Liver (tissue), 9 donors: Measurements from ENCODE around the gene PPM1J. TPM values are rescaled to one million over a fixed set of nuclear protein-coding genes. Genes with fewer than 3 reads are reported as not detected.

Experiments used
- DNase-seq: peaks from one replicate; pipeline ENCODE4 v3.0.0-alpha.2; 2017; ENCODE audit warnings: low spot score
- H3K27ac ChIP-seq, 2 donors: one replicate each; pipeline ENCODE4 v1.7.0; 2013; ENCODE audit warnings: inconsistent platforms in 2 of 2, low read length in 2 of 2, control low read depth in 1 of 2, low read depth in 1 of 2, mild to moderate bottlenecking in 1 of 2
- H3K27me3 ChIP-seq, 4 donors: one replicate each; pipeline versions ENCODE4 v1.6.1 to v1.7.0; 2013; ENCODE audit warnings: low read length in 3 of 4, inconsistent platforms in 1 of 4, mild to moderate bottlenecking in 1 of 4, moderate library complexity in 1 of 4; ENCODE audit not compliant: control insufficient read depth in 4 of 4, insufficient read depth in 4 of 4
- H3K36me3 ChIP-seq, 4 donors: one replicate each; pipeline versions ENCODE4 v1.6.1 to v1.7.0; 2013; ENCODE audit warnings: low read length in 3 of 4, mild to moderate bottlenecking in 3 of 4, low read depth in 1 of 4, moderate library complexity in 1 of 4; ENCODE audit not compliant: control insufficient read depth in 4 of 4, insufficient read depth in 3 of 4
- H3K4me1 ChIP-seq, 4 donors: one replicate each; pipeline versions ENCODE4 v1.6.1 to v1.7.0; 2013; ENCODE audit warnings: low read length in 3 of 4, mild to moderate bottlenecking in 3 of 4, moderate library complexity in 1 of 4; ENCODE audit not compliant: control insufficient read depth in 4 of 4, insufficient read depth in 4 of 4
- H3K4me3 ChIP-seq, 3 donors: one replicate each; pipeline versions ENCODE4 v1.6.1 to v1.7.0; 2013; ENCODE audit warnings: low read length in 3 of 3, control low read depth in 1 of 3, low read depth in 1 of 3, mild to moderate bottlenecking in 1 of 3
- H3K9ac ChIP-seq, 2 donors: one replicate each; pipeline ENCODE4 v1.7.0; 2013; ENCODE audit warnings: low read length in 2 of 2, mild to moderate bottlenecking in 2 of 2, moderate library complexity in 2 of 2, control low read depth in 1 of 2, low read depth in 1 of 2
- H3K9me3 ChIP-seq, 4 donors: one replicate each; pipeline versions ENCODE4 v1.6.1 to v1.7.0; 2013; ENCODE audit warnings: low read length in 3 of 4; ENCODE audit not compliant: control insufficient read depth in 4 of 4
- EGR1 ChIP-seq, 2 donors: IDR thresholded peaks; 2 replicates each; pipeline ENCODE4 v1.6.1; 2016 to 2018; ENCODE audit warnings: antibody characterized with exemption in 2 of 2, low read depth in 2 of 2
- FOXA1 ChIP-seq: IDR thresholded peaks from 2 replicates; pipeline ENCODE4 v1.6.1; 2016; ENCODE audit warnings: antibody characterized with exemption
- FOXA2 ChIP-seq: IDR thresholded peaks from 2 replicates; pipeline ENCODE4 v1.6.1; 2016; ENCODE audit warnings: antibody characterized with exemption
- GABPA ChIP-seq, 2 donors: IDR thresholded peaks in 1 of 2; conservative IDR thresholded peaks in 1 of 2; 2 replicates each; pipeline ENCODE4 v1.6.1; 2016; ENCODE audit warnings: antibody characterized with exemption in 2 of 2, mild to moderate bottlenecking in 1 of 2, moderate library complexity in 1 of 2
- HNF4A ChIP-seq, 2 donors: conservative IDR thresholded peaks; 2 replicates each; pipeline ENCODE4 v1.6.1; 2016; ENCODE audit warnings: antibody characterized with exemption in 2 of 2, mild to moderate bottlenecking in 2 of 2
- HNF4G ChIP-seq: IDR thresholded peaks from 2 replicates; pipeline ENCODE4 v1.6.1; 2016; ENCODE audit warnings: antibody characterized with exemption
- JUND ChIP-seq, 2 donors: IDR thresholded peaks; 2 replicates each; pipeline ENCODE4 v1.6.1; 2016; ENCODE audit warnings: antibody characterized with exemption in 2 of 2
- NR2F2 ChIP-seq: IDR thresholded peaks from 2 replicates; pipeline ENCODE4 v1.6.1; 2016; ENCODE audit warnings: antibody characterized with exemption
- RAD21 ChIP-seq, 2 donors: IDR thresholded peaks; 2 replicates each; pipeline ENCODE4 v1.6.1; 2016; ENCODE audit warnings: antibody characterized with exemption in 2 of 2, mild to moderate bottlenecking in 2 of 2
- RXRA ChIP-seq, 2 donors: IDR thresholded peaks; 2 replicates each; pipeline ENCODE4 v1.6.1; 2017 to 2018; ENCODE audit warnings: antibody characterized with exemption in 2 of 2, mild to moderate bottlenecking in 1 of 2
- SP1 ChIP-seq: IDR thresholded peaks from 2 replicates; pipeline ENCODE4 v1.6.1; 2018; ENCODE audit warnings: antibody characterized with exemption, mild to moderate bottlenecking
- TAF1 ChIP-seq: conservative IDR thresholded peaks from 2 replicates; pipeline ENCODE4 v1.6.1; 2016; ENCODE audit warnings: antibody characterized with exemption, mild to moderate bottlenecking
- YY1 ChIP-seq: IDR thresholded peaks from 2 replicates; pipeline ENCODE4 v1.6.1; 2016; ENCODE audit warnings: antibody characterized with exemption, mild to moderate bottlenecking
- WGBS: extraction: QIAGEN DNeasy Blood & Tissue Kit; methylation state at CpG from one replicate; pipeline ENCODE4 v1.1.7; 2013; 5-methylcytosine and 5-hydroxymethylcytosine counted together
- polyA plus RNA-seq, 2 donors: library from polyadenylated mRNA; stranded (reverse) in 1 of 2; unstranded in 1 of 2; fragments of 200-250 nt in 1 of 2; fragments of >200 nt in 1 of 2; fragmentation: Nextera tagmentation in 1 of 2; extraction: Ambion mirVana in 1 of 2; gene quantifications; one replicate each; pipeline versions ENCODE4 v1.2.1 to v1.2.3, GENCODE V29; 2013 to 2015
- total RNA-seq, 2 donors: library from RNA; depleted of rRNA; stranded (reverse); fragments of >200 nt; gene quantifications; one replicate each; pipeline ENCODE4 v1.2.3, GENCODE V29; 2014
- TF ChIP-seq, protein P1 (sequence below): IDR thresholded peaks from 2 replicates; pipeline ENCODE4 v1.6.1; 2016; ENCODE audit warnings: antibody characterized with exemption, mild to moderate bottlenecking
- TF ChIP-seq, protein P2 (sequence below): IDR thresholded peaks from 2 replicates; pipeline ENCODE4 v1.6.1; 2016; ENCODE audit warnings: antibody characterized with exemption
- TF ChIP-seq, protein P3 (sequence below): IDR thresholded peaks from 2 replicates; pipeline ENCODE4 v1.6.1; 2016; ENCODE audit warnings: antibody characterized with exemption
- TF ChIP-seq, protein P4 (sequence below): IDR thresholded peaks from 2 replicates; pipeline ENCODE4 v1.6.1; 2016; ENCODE audit warnings: antibody characterized with exemption
- TF ChIP-seq, protein P5 (sequence below): fragments of 150-350 bp; IDR thresholded peaks from 2 replicates; pipeline ENCODE4 v1.5.1; 2017; ENCODE audit warnings: improper control_type of control experiment, low read depth, low read length; ENCODE audit not compliant: missing input control
- donor health status: healthy.
- donor health status: healthy.
- donor health status: healthy.
- donor health status: healthy.
- donor health status: healthy.

Gene PPM1J
- total and polyA plus RNA-seq, 4 donors = 0.08 to 0.17 TPM; not detected in 2

DNA sequence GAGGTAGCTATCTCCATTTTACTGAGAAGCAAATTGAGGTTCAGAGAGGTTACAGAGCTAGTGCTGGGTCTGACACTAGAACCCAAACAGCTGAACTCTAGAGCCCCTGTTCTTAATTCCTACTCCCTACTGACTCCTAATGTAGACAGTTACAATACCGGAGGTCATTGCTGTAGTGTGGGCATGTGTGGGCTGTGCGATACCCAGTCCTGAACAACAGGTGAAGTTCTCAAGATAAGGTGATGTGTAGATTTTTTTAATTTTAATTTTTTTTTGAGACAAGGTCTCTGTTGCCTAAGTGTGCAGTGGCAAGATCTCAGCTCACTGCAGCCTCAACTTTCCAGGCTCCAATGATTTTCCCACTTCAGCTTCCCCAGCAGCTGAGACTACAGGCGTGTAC lies 6.6 kb downstream of the PPM1J start:
- Histone ChIP-seq H3K9ac (no peak overlapping the region), H3K9me3 (no peaks in the 10 kb centered on the region), H3K4me3 (no peak overlapping the region), H3K27me3 (no peaks in the 10 kb centered on the region), H3K27ac (no peak overlapping the region), H3K36me3 (no peaks in the 10 kb centered on the region), H3K4me1 (peaks cover 6 to 33% (median 22%) of the 10 kb centered on the region in 4 donors)
- TF ChIP-seq SP1 (no peak), GABPA (IDR thresholded peaks at IDR 0.05 in 1 of 2, conservative IDR thresholded peaks at IDR 0.05 in 1 of 2) (no peak), FOXA1 (no peak), HNF4G (no peak), TAF1 (no peak), FOXA2 (no peak), RAD21 (IDR thresholded peaks at IDR 0.05) (no peak), YY1 (no peak), NR2F2 (no peak), EGR1 (IDR thresholded peaks at IDR 0.05; ENCODE audit: low read depth in 2 of 2) (no peak), JUND (IDR thresholded peaks at IDR 0.05) (no peak), HNF4A (conservative IDR thresholded peaks at IDR 0.05) (no peak), RXRA (IDR thresholded peaks at IDR 0.05) (no peak)
- TF ChIP-seq, protein P1, sequence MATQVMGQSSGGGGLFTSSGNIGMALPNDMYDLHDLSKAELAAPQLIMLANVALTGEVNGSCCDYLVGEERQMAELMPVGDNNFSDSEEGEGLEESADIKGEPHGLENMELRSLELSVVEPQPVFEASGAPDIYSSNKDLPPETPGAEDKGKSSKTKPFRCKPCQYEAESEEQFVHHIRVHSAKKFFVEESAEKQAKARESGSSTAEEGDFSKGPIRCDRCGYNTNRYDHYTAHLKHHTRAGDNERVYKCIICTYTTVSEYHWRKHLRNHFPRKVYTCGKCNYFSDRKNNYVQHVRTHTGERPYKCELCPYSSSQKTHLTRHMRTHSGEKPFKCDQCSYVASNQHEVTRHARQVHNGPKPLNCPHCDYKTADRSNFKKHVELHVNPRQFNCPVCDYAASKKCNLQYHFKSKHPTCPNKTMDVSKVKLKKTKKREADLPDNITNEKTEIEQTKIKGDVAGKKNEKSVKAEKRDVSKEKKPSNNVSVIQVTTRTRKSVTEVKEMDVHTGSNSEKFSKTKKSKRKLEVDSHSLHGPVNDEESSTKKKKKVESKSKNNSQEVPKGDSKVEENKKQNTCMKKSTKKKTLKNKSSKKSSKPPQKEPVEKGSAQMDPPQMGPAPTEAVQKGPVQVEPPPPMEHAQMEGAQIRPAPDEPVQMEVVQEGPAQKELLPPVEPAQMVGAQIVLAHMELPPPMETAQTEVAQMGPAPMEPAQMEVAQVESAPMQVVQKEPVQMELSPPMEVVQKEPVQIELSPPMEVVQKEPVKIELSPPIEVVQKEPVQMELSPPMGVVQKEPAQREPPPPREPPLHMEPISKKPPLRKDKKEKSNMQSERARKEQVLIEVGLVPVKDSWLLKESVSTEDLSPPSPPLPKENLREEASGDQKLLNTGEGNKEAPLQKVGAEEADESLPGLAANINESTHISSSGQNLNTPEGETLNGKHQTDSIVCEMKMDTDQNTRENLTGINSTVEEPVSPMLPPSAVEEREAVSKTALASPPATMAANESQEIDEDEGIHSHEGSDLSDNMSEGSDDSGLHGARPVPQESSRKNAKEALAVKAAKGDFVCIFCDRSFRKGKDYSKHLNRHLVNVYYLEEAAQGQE = no peak
- TF ChIP-seq, protein P2, sequence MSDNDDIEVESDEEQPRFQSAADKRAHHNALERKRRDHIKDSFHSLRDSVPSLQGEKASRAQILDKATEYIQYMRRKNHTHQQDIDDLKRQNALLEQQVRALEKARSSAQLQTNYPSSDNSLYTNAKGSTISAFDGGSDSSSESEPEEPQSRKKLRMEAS = no peak
- TF ChIP-seq, protein P3, sequence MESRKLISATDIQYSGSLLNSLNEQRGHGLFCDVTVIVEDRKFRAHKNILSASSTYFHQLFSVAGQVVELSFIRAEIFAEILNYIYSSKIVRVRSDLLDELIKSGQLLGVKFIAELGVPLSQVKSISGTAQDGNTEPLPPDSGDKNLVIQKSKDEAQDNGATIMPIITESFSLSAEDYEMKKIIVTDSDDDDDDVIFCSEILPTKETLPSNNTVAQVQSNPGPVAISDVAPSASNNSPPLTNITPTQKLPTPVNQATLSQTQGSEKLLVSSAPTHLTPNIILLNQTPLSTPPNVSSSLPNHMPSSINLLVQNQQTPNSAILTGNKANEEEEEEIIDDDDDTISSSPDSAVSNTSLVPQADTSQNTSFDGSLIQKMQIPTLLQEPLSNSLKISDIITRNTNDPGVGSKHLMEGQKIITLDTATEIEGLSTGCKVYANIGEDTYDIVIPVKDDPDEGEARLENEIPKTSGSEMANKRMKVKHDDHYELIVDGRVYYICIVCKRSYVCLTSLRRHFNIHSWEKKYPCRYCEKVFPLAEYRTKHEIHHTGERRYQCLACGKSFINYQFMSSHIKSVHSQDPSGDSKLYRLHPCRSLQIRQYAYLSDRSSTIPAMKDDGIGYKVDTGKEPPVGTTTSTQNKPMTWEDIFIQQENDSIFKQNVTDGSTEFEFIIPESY = no peak
- TF ChIP-seq, protein P4, sequence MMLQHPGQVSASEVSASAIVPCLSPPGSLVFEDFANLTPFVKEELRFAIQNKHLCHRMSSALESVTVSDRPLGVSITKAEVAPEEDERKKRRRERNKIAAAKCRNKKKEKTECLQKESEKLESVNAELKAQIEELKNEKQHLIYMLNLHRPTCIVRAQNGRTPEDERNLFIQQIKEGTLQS = no peak
- TF ChIP-seq, protein P5, sequence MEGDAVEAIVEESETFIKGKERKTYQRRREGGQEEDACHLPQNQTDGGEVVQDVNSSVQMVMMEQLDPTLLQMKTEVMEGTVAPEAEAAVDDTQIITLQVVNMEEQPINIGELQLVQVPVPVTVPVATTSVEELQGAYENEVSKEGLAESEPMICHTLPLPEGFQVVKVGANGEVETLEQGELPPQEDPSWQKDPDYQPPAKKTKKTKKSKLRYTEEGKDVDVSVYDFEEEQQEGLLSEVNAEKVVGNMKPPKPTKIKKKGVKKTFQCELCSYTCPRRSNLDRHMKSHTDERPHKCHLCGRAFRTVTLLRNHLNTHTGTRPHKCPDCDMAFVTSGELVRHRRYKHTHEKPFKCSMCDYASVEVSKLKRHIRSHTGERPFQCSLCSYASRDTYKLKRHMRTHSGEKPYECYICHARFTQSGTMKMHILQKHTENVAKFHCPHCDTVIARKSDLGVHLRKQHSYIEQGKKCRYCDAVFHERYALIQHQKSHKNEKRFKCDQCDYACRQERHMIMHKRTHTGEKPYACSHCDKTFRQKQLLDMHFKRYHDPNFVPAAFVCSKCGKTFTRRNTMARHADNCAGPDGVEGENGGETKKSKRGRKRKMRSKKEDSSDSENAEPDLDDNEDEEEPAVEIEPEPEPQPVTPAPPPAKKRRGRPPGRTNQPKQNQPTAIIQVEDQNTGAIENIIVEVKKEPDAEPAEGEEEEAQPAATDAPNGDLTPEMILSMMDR = no peak
- no peak for DNase-seq
- 92% methylated on average over 3 of the region's 3 CpGs for WGBS
